GM23338 (cell line): ENCODE data around the gene GRID1. TPM values are rescaled to one million over a fixed set of nuclear protein-coding genes. Genes with fewer than 3 reads are reported as not detected.

Experiments
- ATAC-seq: fragments of 200-7000 bp; cut with Tn5 transposase; 3 replicates; pipeline ENCODE4 v1.9.1; 2020
- DNase-seq: peaks from one replicate; pipeline ENCODE4 v3.0.0-alpha.2; 2015; ENCODE audit warnings: low spot score
- H2AFZ ChIP-seq: fragments of 200-600 bp; sonication (generic); 2 replicates; pipeline ENCODE4 v1.8.0; 2016; ENCODE audit warnings: antibody characterized with exemption, mild to moderate bottlenecking, moderate library complexity
- H3F3A ChIP-seq: fragments of 200-600 bp; sonication (generic); replicated peaks from 2 replicates; pipeline ENCODE4 v1.8.0; 2017; ENCODE audit warnings: antibody characterized with exemption, mixed run types, low read depth
- H3K27ac ChIP-seq: fragments of 200-600 bp; sonication (generic); 2 replicates; pipeline ENCODE4 v1.6.1; 2016; ENCODE audit warnings: low read depth
- H3K27me3 ChIP-seq: fragments of 200-600 bp; sonication (generic); 2 replicates; pipeline ENCODE4 v1.8.0; 2016; ENCODE audit warnings: mild to moderate bottlenecking, mixed run types, moderate library complexity; ENCODE audit not compliant: insufficient read depth
- H3K36me3 ChIP-seq: fragments of 200-600 bp; sonication (generic); 2 replicates; pipeline ENCODE4 v1.8.0; 2016; ENCODE audit warnings: mild to moderate bottlenecking; ENCODE audit not compliant: insufficient read depth
- H3K4me1 ChIP-seq: fragments of 200-600 bp; sonication (generic); 2 replicates; pipeline ENCODE4 v1.8.0; 2016; ENCODE audit warnings: mild to moderate bottlenecking, moderate library complexity; ENCODE audit not compliant: insufficient read depth
- H3K4me2 ChIP-seq: fragments of 200-600 bp; sonication (generic); 2 replicates; pipeline ENCODE4 v1.7.1; 2017; ENCODE audit warnings: mixed run types
- H3K4me3 ChIP-seq: fragments of 200-600 bp; sonication (generic); 2 replicates; pipeline ENCODE4 v1.6.1; 2016; ENCODE audit warnings: mixed run types
- H3K79me2 ChIP-seq: fragments of 200-600 bp; sonication (generic); replicated peaks from 2 replicates; pipeline ENCODE4 v1.8.0; 2017; ENCODE audit warnings: mild to moderate bottlenecking; ENCODE audit not compliant: insufficient read depth
- H3K9me2 ChIP-seq: fragments of 200-600 bp; sonication (generic); 2 replicates; pipeline ENCODE4 v1.8.0; 2017; ENCODE audit not compliant: insufficient read depth
- H4K20me1 ChIP-seq: fragments of 200-600 bp; sonication (generic); replicated peaks from 2 replicates; pipeline ENCODE4 v1.8.0; 2017; ENCODE audit warnings: mild to moderate bottlenecking; ENCODE audit not compliant: insufficient read depth
- H3K27ac Mint-ChIP-seq: 2 replicates; pipeline ENCODE4 v1.8.0; 2020; ENCODE audit warnings: inconsistent platforms, mild to moderate bottlenecking, moderate library complexity, mixed read lengths
- H3K27me3 Mint-ChIP-seq: 3 replicates; pipeline ENCODE4 v1.8.0; 2022; ENCODE audit warnings: low read depth, mild to moderate bottlenecking, moderate library complexity, mixed read lengths, inconsistent platforms; ENCODE audit not compliant: insufficient read depth, poor library complexity
- H3K36me3 Mint-ChIP-seq: 3 replicates; pipeline ENCODE4 v1.8.0; 2021; ENCODE audit warnings: low read depth, mild to moderate bottlenecking, inconsistent platforms, moderate library complexity, mixed read lengths
- H3K4me1 Mint-ChIP-seq: 3 replicates; pipeline ENCODE4 v1.8.0; 2020; ENCODE audit warnings: mild to moderate bottlenecking, inconsistent platforms, mixed read lengths
- H3K4me3 Mint-ChIP-seq: 3 replicates; pipeline ENCODE4 v1.8.0; 2021; ENCODE audit warnings: moderate library complexity, mild to moderate bottlenecking, inconsistent platforms, mixed read lengths
- H3K9me3 Mint-ChIP-seq: 3 replicates; pipeline ENCODE4 v1.8.0; 2020; ENCODE audit warnings: moderate library complexity, mild to moderate bottlenecking, inconsistent platforms, mixed read lengths
- CREB1 ChIP-seq: fragments of 250-450 bp; sonication (Bioruptor Pico); IDR thresholded peaks from 2 replicates; pipeline ENCODE4 v1.5.0; 2020; ENCODE audit warnings: low read depth, mild to moderate bottlenecking, moderate library complexity
- EZH2 ChIP-seq: fragments of 200-600 bp; sonication (generic); IDR thresholded peaks from one replicate; pipeline ENCODE4 v1.8.0; 2017; ENCODE audit warnings: antibody characterized with exemption, mild to moderate bottlenecking, low read depth; ENCODE audit not compliant: unreplicated experiment
- EZH2phosphoT487 ChIP-seq: fragments of 200-600 bp; sonication (generic); IDR thresholded peaks from one replicate; pipeline ENCODE4 v1.8.1; 2018; ENCODE audit warnings: antibody characterized with exemption; ENCODE audit not compliant: unreplicated experiment
- NANOG ChIP-seq: IDR thresholded peaks from 2 replicates; pipeline ENCODE4 v1.6.1; 2016; ENCODE audit warnings: antibody characterized with exemption, borderline replicate concordance
- POLR2AphosphoS5 ChIP-seq: IDR thresholded peaks from 2 replicates; pipeline ENCODE4 v1.6.1; 2016; ENCODE audit warnings: antibody characterized with exemption, low read depth
- STAT1 ChIP-seq: IDR thresholded peaks from one replicate; pipeline ENCODE4 v1.6.1; 2016; ENCODE audit warnings: antibody characterized with exemption; ENCODE audit not compliant: unreplicated experiment
- ZNF114 ChIP-seq: fragments of 250-450 bp; sonication (Bioruptor Pico); IDR thresholded peaks from 2 replicates; pipeline ENCODE4 v1.5.0; 2020; ENCODE audit warnings: mild to moderate bottlenecking, moderate library complexity
- polyA plus RNA-seq: library from polyadenylated mRNA; unstranded; fragments of >200 nt; fragmentation: Nextera tagmentation; extraction: Ambion mirVana; gene quantifications from 2 replicates; pipeline ENCODE4 v1.2.1, GENCODE V29; 2016
- total RNA-seq: library from RNA; depleted of rRNA; stranded (reverse); fragments of >200 nt; shearing (Covaris generic); gene quantifications from 2 replicates; pipeline ENCODE4 v1.2.3, GENCODE V29; 2014
- TF ChIP-seq, protein P1 (sequence below): IDR thresholded peaks from one replicate; pipeline ENCODE4 v1.6.1; 2018; ENCODE audit warnings: antibody characterized with exemption; ENCODE audit not compliant: unreplicated experiment
- TF ChIP-seq, protein P2 (sequence below): IDR thresholded peaks from 2 replicates; pipeline ENCODE4 v1.6.1; 2016; ENCODE audit warnings: antibody characterized with exemption
- TF ChIP-seq, protein P3 (sequence below): fragments of 250-450 bp; sonication (Bioruptor Pico); IDR thresholded peaks from 2 replicates; pipeline ENCODE4 v1.5.0; 2020; ENCODE audit warnings: mild to moderate bottlenecking, moderate library complexity

Gene GRID1
- total and polyA plus RNA-seq, 2 experiments from 2014 or later = 0.14 to 0.15 TPM

DNA sequence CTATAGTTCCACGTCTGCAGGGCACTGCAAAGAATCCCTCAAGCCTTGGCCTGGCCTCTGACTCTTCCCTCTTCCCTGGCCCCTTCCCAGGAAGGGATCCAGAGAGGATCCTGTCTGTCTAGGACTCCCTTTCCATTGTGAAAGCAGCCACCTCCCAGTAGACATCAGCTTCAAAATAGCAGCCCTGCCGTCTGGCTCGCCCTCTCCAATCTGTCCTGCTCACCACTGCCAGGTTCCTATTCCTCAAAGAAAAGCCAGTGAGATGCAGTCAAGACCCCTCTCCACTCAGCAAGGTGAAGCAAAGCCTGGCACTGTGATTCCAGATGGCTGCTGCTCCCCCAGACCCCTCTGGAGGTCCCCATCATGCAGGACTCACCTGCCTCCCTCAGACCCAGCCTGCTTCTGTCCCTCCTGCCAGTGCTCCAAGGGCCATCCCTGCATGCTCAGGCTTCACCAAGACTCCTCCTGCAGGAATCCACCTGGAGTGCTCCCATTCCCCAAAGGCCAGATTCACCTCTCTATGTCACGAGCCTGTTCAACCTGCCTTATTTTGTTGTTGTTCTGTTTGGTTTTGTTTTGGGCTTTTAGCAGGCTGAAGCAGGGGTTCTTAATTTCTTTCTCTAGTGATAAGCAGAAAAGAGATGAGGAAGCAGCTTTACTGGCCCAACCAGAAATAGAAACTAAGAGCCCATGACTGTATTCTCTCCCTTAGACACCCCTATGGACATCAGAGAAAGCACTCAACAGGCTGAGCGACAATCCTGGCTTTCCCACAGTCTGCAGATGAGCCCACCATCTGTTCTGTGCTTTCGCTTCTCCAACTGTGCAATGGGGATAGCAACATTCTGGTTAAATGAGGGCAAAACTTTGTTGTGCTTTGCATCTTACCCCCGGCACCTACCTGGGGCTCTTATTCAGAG is 305.1 kb downstream of the GRID1 start (continued):
- TF ChIP-seq, protein P1, sequence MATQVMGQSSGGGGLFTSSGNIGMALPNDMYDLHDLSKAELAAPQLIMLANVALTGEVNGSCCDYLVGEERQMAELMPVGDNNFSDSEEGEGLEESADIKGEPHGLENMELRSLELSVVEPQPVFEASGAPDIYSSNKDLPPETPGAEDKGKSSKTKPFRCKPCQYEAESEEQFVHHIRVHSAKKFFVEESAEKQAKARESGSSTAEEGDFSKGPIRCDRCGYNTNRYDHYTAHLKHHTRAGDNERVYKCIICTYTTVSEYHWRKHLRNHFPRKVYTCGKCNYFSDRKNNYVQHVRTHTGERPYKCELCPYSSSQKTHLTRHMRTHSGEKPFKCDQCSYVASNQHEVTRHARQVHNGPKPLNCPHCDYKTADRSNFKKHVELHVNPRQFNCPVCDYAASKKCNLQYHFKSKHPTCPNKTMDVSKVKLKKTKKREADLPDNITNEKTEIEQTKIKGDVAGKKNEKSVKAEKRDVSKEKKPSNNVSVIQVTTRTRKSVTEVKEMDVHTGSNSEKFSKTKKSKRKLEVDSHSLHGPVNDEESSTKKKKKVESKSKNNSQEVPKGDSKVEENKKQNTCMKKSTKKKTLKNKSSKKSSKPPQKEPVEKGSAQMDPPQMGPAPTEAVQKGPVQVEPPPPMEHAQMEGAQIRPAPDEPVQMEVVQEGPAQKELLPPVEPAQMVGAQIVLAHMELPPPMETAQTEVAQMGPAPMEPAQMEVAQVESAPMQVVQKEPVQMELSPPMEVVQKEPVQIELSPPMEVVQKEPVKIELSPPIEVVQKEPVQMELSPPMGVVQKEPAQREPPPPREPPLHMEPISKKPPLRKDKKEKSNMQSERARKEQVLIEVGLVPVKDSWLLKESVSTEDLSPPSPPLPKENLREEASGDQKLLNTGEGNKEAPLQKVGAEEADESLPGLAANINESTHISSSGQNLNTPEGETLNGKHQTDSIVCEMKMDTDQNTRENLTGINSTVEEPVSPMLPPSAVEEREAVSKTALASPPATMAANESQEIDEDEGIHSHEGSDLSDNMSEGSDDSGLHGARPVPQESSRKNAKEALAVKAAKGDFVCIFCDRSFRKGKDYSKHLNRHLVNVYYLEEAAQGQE = no peak
- no peak for TF ChIP-seq EZH2
- no peak for TF ChIP-seq STAT1
- TF ChIP-seq ZNF114 = no peak
- TF ChIP-seq, protein P2, sequence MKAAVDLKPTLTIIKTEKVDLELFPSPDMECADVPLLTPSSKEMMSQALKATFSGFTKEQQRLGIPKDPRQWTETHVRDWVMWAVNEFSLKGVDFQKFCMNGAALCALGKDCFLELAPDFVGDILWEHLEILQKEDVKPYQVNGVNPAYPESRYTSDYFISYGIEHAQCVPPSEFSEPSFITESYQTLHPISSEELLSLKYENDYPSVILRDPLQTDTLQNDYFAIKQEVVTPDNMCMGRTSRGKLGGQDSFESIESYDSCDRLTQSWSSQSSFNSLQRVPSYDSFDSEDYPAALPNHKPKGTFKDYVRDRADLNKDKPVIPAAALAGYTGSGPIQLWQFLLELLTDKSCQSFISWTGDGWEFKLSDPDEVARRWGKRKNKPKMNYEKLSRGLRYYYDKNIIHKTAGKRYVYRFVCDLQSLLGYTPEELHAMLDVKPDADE = no peak
- TF ChIP-seq EZH2phosphoT487 = no peak
- TF ChIP-seq POLR2AphosphoS5 = no peak
- no peak for TF ChIP-seq CREB1 (CRISPR knock-in tag)

DNA sequence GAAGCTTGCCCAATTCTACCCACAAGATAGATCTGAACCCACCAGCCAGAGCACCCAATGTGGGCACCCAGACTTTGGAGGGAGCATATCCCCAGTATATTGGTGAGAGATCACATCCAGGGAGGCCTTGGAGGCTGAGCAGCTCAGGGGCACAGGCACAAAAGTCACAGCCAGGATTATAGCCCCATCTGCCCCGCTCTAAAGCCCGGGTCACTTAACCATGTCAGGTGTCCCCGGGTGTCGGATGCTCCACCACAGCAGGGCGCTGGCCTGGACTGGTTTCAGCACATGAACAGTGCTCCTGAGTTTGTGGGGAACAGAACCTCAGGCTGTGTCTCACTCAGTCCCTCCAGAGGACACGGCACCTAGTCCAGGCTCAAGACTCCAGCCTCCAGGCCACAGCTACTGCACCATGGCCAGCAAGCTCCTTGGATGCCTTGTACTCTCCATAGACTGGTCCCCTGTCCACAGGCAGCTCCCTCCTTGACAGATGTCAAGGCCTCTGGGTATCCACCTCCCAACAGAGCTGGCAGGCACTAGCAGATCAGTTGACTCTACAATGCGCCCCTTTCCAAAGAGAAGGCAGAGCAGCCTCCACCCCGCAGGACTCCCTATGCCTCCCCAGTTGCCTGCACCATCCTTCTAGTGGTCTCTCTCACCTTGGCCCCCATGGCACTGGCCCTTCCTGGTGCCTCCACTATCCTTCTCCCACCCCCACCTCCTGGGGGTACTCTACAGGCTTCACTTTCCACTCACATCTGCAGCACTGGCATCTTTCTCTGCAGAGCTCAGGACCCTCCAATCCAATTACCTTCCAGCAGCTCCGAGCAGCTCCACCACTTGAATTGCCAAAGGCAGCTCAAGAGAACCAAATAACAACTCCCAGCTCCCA is 306.0 kb downstream of the GRID1 start:
- no peaks in the 10 kb centered on the region for H4K20me1 ChIP-seq
- H3K4me3 ChIP-seq = no peak overlapping the region
- ATAC-seq (no peak), DNase-seq (no peak)
- H3K4me2 ChIP-seq = no peak overlapping the region
- Mint-ChIP-seq H3K36me3 (peaks cover 5% of the 10 kb centered on the region; the same call in 2 of the 3 replicates), H3K27me3 (peaks cover 2% of the 10 kb centered on the region), H3K27ac (no peak overlapping the region), H3K9me3 (peaks cover 73% of the 10 kb centered on the region), H3K4me1 (peaks cover 2% of the 10 kb centered on the region; the same call in 2 of the 3 replicates), H3K4me3 (no peak overlapping the region)
- H2AFZ ChIP-seq = no peak overlapping the region
- no peaks in the 10 kb centered on the region for H3F3A ChIP-seq
- no peaks in the 10 kb centered on the region for H3K79me2 ChIP-seq
- H3K9me2 ChIP-seq = no peaks in the 10 kb centered on the region
- H3K27me3 ChIP-seq = no peaks in the 10 kb centered on the region
- no peak overlapping the region for H3K27ac ChIP-seq
- H3K4me1 ChIP-seq = no peaks in the 10 kb centered on the region
- no peaks in the 10 kb centered on the region for H3K36me3 ChIP-seq
- no peak for TF ChIP-seq NANOG
- TF ChIP-seq CREB1 (CRISPR knock-in tag) = no peak
- TF ChIP-seq, protein P3, sequence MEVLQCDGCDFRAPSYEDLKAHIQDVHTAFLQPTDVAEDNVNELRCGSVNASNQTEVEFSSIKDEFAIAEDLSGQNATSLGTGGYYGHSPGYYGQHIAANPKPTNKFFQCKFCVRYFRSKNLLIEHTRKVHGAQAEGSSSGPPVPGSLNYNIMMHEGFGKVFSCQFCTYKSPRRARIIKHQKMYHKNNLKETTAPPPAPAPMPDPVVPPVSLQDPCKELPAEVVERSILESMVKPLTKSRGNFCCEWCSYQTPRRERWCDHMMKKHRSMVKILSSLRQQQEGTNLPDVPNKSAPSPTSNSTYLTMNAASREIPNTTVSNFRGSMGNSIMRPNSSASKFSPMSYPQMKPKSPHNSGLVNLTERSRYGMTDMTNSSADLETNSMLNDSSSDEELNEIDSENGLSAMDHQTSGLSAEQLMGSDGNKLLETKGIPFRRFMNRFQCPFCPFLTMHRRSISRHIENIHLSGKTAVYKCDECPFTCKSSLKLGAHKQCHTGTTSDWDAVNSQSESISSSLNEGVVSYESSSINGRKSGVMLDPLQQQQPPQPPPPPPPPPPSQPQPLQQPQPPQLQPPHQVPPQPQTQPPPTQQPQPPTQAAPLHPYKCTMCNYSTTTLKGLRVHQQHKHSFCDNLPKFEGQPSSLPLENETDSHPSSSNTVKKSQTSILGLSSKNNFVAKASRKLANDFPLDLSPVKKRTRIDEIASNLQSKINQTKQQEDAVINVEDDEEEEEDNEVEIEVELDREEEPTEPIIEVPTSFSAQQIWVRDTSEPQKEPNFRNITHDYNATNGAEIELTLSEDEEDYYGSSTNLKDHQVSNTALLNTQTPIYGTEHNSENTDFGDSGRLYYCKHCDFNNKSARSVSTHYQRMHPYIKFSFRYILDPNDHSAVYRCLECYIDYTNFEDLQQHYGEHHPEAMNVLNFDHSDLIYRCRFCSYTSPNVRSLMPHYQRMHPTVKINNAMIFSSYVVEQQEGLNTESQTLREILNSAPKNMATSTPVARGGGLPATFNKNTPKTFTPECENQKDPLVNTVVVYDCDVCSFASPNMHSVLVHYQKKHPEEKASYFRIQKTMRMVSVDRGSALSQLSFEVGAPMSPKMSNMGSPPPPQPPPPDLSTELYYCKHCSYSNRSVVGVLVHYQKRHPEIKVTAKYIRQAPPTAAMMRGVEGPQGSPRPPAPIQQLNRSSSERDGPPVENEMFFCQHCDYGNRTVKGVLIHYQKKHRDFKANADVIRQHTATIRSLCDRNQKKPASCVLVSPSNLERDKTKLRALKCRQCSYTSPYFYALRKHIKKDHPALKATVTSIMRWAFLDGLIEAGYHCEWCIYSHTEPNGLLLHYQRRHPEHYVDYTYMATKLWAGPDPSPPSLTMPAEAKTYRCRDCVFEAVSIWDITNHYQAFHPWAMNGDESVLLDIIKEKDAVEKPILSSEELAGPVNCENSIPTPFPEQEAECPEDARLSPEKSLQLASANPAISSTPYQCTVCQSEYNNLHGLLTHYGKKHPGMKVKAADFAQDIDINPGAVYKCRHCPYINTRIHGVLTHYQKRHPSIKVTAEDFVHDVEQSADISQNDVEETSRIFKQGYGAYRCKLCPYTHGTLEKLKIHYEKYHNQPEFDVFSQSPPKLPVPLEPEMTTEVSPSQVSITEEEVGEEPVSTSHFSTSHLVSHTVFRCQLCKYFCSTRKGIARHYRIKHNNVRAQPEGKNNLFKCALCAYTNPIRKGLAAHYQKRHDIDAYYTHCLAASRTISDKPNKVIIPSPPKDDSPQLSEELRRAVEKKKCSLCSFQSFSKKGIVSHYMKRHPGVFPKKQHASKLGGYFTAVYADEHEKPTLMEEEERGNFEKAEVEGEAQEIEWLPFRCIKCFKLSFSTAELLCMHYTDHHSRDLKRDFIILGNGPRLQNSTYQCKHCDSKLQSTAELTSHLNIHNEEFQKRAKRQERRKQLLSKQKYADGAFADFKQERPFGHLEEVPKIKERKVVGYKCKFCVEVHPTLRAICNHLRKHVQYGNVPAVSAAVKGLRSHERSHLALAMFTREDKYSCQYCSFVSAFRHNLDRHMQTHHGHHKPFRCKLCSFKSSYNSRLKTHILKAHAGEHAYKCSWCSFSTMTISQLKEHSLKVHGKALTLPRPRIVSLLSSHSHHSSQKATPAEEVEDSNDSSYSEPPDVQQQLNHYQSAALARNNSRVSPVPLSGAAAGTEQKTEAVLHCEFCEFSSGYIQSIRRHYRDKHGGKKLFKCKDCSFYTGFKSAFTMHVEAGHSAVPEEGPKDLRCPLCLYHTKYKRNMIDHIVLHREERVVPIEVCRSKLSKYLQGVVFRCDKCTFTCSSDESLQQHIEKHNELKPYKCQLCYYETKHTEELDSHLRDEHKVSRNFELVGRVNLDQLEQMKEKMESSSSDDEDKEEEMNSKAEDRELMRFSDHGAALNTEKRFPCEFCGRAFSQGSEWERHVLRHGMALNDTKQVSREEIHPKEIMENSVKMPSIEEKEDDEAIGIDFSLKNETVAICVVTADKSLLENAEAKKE = no peak
- no peak for TF ChIP-seq STAT1
- no peak for TF ChIP-seq POLR2AphosphoS5
